Sigmoid colon (tissue), 4 donors: ENCODE measurements around the gene CHPT1.

Experiments used
- CTCF ChIP-seq, 4 experiments: fragments of 450-650 bp in 3 of 4; fragments of 200-600 bp in 1 of 4; IDR thresholded peaks; one replicate each; pipeline ENCODE4 v1.5.1; 2016 to 2019; ENCODE audit warnings: antibody characterized with exemption in 4 of 4, mild to moderate bottlenecking in 3 of 4, moderate library complexity in 2 of 4
- EP300 ChIP-seq, 4 donors: sonication (generic); formaldehyde crosslinking; IDR thresholded peaks; one replicate each; pipeline ENCODE4 v1.6.1; 2017; ENCODE audit warnings: antibody characterized with exemption in 4 of 4
- POLR2A ChIP-seq, 2 donors: fragments of 450-650 bp; IDR thresholded peaks; one replicate each; pipeline ENCODE4 v1.6.1; 2016; ENCODE audit warnings: antibody characterized with exemption in 2 of 2, mild to moderate bottlenecking in 2 of 2, moderate library complexity in 2 of 2
- POLR2AphosphoS5 ChIP-seq, 4 donors: sonication (generic); formaldehyde crosslinking; IDR thresholded peaks; one replicate each; pipeline ENCODE4 v1.6.1; 2017; ENCODE audit warnings: antibody characterized with exemption in 4 of 4

- TF ChIP-seq CTCF (IDR thresholded peaks at IDR 0.05) (no peak), POLR2A (IDR thresholded peaks at IDR 0.05) (no peak), POLR2AphosphoS5 (IDR thresholded peaks at IDR 0.05) (no peak), EP300 (IDR thresholded peaks at IDR 0.05) (no peak)
These were observed 80.5 kb downstream of the CHPT1 start for GRCh38 chr12:101777978-101778377.
